NCI-H1417 (cell line): Measurements from ENCODE around the gene CCDC127.
A peak's percentile ranks its signal among the peaks of the same experiment; 100 is the strongest.
"Not testable (repeated sequence)": the region's sequence is repeated elsewhere in the genome, so short reads cannot be mapped to it uniquely, and the experiment has no call there.

Experiments used
- DNase-seq, 3 experiments: peaks; one replicate each; lab custom pipeline; 2025; lab: John Stamatoyannopoulos, UW

The CCDC127 gene

GRCh38 chr5:204001-204400 is 14.0 kb downstream of the CCDC127 start:
- DNase-seq, result no peak

GRCh38 chr5:203246-203930 is 14.6 kb downstream of the CCDC127 start:
- DNase-seq, result no peak

GRCh38 chr5:201672-202071 is 16.3 kb downstream of the CCDC127 start:
- DNase-seq, result no peak

- DNase-seq, result no peak
Observed at GRCh38 chr5:200985-201384, 17.0 kb downstream of the CCDC127 start.

- DNase-seq, result no peak
Observed at GRCh38 chr5:199950-200645, 17.9 kb downstream of the CCDC127 start.

- DNase-seq, result no peak
Observed at GRCh38 chr5:199197-199949, 18.6 kb downstream of the CCDC127 start.

GRCh38 chr5:198516-199196 is 19.3 kb downstream of the CCDC127 start:
- no peak for DNase-seq

GRCh38 chr5:197892-198489 is 20.0 kb downstream of the CCDC127 start:
- DNase-seq, result no peak

GRCh38 chr5:197031-197430 is 20.9 kb downstream of the CCDC127 start:
- not testable (repeated sequence) for DNase-seq

GRCh38 chr5:196350-196749 is 21.6 kb downstream of the CCDC127 start:
- no peak for DNase-seq

GRCh38 chr5:195401-196160 is 22.4 kb downstream of the CCDC127 start:
- no peak for DNase-seq

- no peak for DNase-seq
Observed at GRCh38 chr5:194603-195209, 23.2 kb downstream of the CCDC127 start.

- DNase-seq, result no peak
Observed at GRCh38 chr5:194102-194501, 23.9 kb downstream of the CCDC127 start.

- DNase-seq, result no peak
Observed at GRCh38 chr5:192970-193831, 24.8 kb downstream of the CCDC127 start.

GRCh38 chr5:192691-192969 is 25.3 kb downstream of the CCDC127 start:
- DNase-seq, result no peak

- peak in 1 of 3 experiments; percentile 44 for DNase-seq
Observed at GRCh38 chr5:191949-192690, 25.8 kb downstream of the CCDC127 start.

GRCh38 chr5:191036-191948 is 26.7 kb downstream of the CCDC127 start, which contains the start of gene LRRC14B:
TSS of gene LRRC14B (plus strand) at chr5:191495. CDS start at chr5:191539, 44 bp downstream.
- peak in 2 of 3 experiments; percentile 85 to 86 for DNase-seq
